Left ventricle myocardium inferior (tissue), 1 donor: Measurements from ENCODE around the gene DHRS7B. TPM values are rescaled to one million over a fixed set of nuclear protein-coding genes. Genes with fewer than 3 reads are reported as not detected.

Experiments used
- DNase-seq: peaks from one replicate; pipeline ENCODE4 v3.0.0-alpha.2; 2020
- H3K27ac ChIP-seq: fragments of 200-600 bp; replicated peaks from 2 replicates; pipeline ENCODE4 v1.8.0; 2021
- H3K27me3 ChIP-seq: fragments of 200-600 bp; 2 replicates; pipeline ENCODE4 v1.8.0; 2021; ENCODE audit warnings: low read depth
- H3K36me3 ChIP-seq: fragments of 200-600 bp; 2 replicates; pipeline ENCODE4 v1.8.0; 2021
- H3K4me1 ChIP-seq: fragments of 200-600 bp; 2 replicates; pipeline ENCODE4 v1.8.0; 2021
- H3K4me3 ChIP-seq: fragments of 200-600 bp; 2 replicates; pipeline ENCODE4 v1.8.0; 2021; ENCODE audit warnings: mild to moderate bottlenecking, moderate library complexity
- H3K9me3 ChIP-seq: fragments of 200-600 bp; replicated peaks from 2 replicates; pipeline ENCODE4 v1.8.0; 2021
- CTCF ChIP-seq: fragments of 200-600 bp; IDR thresholded peaks from 2 replicates; pipeline ENCODE4 v1.8.0; 2021; ENCODE audit warnings: antibody characterized with exemption, mild to moderate bottlenecking, borderline replicate concordance
- intact Hi-C: fragments of 100-400 bp; cut with micrococcal nuclease; formaldehyde crosslinking; loops from one replicate; pipeline ENCODE4 v1.11.0; 2022
- total RNA-seq: library from RNA; stranded (reverse); fragmentation: NEBNext Ultra II Directional; extraction: Animal tissue kit (Norgen Biotek cat#: 25700); gene quantifications from one replicate; pipeline ENCODE4 v1.2.1, GENCODE V29; 2021
- donor health status: DM: no; HTN: yes; CAD: no; lungs with severe emphysema.

The DHRS7B gene
- total RNA-seq, 1 donor from 2014 or later, result 33.4 TPM

- TF ChIP-seq CTCF, result no peak
- Histone ChIP-seq H3K4me3 (no peak overlapping the region), H3K36me3 (no peaks in the 10 kb centered on the region), H3K9me3 (no peaks in the 10 kb centered on the region), H3K4me1 (peaks cover 14% of the 10 kb centered on the region), H3K27ac (no peak overlapping the region), H3K27me3 (no peaks in the 10 kb centered on the region)
- DNase-seq, result no peak
- intact Hi-C loops, result no loop called here
These were observed 31.0 kb upstream of the DHRS7B start for GRCh38 chr17:21095735-21096134.

GRCh38 chr17:21096874-21097273 lies 29.9 kb upstream of the DHRS7B start:
- H3K36me3 ChIP-seq, result no peaks in the 10 kb centered on the region
- no peak for DNase-seq
- no peak for TF ChIP-seq CTCF
- H3K4me1 ChIP-seq, result peaks cover 14% of the 10 kb centered on the region
- H3K4me3 ChIP-seq, result no peak overlapping the region
- intact Hi-C loops, result no loop called here
- no peaks in the 10 kb centered on the region for H3K9me3 ChIP-seq
- no peak overlapping the region for H3K27ac ChIP-seq
- no peaks in the 10 kb centered on the region for H3K27me3 ChIP-seq

- H3K4me3 ChIP-seq, result peak overlapping the region; percentile 67
- no peaks in the 10 kb centered on the region for H3K9me3 ChIP-seq
- peaks cover 14% of the 10 kb centered on the region for H3K4me1 ChIP-seq
- H3K27me3 ChIP-seq, result no peaks in the 10 kb centered on the region
- intact Hi-C loops, result no loop called here
- no peak for TF ChIP-seq CTCF
- H3K36me3 ChIP-seq, result no peaks in the 10 kb centered on the region
- DNase-seq, result peak; percentile 32
- no peak overlapping the region for H3K27ac ChIP-seq
These were observed 27.7 kb upstream of the DHRS7B start for GRCh38 chr17:21098934-21099689.

GRCh38 chr17:21100636-21101035 lies 26.1 kb upstream of the DHRS7B start:
- no peak overlapping the region for H3K27ac ChIP-seq
- H3K36me3 ChIP-seq, result no peaks in the 10 kb centered on the region
- no peak overlapping the region for H3K4me3 ChIP-seq
- no peak for DNase-seq
- no peak for TF ChIP-seq CTCF
- peaks cover 14% of the 10 kb centered on the region for H3K4me1 ChIP-seq
- H3K9me3 ChIP-seq, result no peaks in the 10 kb centered on the region
- H3K27me3 ChIP-seq, result no peaks in the 10 kb centered on the region
- intact Hi-C loops, result no loop called here

- no peak for DNase-seq
- no peaks in the 10 kb centered on the region for H3K27me3 ChIP-seq
- no peak overlapping the region for H3K27ac ChIP-seq
- no peaks in the 10 kb centered on the region for H3K36me3 ChIP-seq
- TF ChIP-seq CTCF, result no peak
- no peaks in the 10 kb centered on the region for H3K9me3 ChIP-seq
- H3K4me1 ChIP-seq, result peaks cover 3% of the 10 kb centered on the region
- intact Hi-C loops, result no loop called here
- no peak overlapping the region for H3K4me3 ChIP-seq
These were observed 22.2 kb upstream of the DHRS7B start for GRCh38 chr17:21104608-21105007.
